Breast epithelium (tissue), 4 donors: Measurements from ENCODE around the gene GSX2. TPM values are rescaled to one million over a fixed set of nuclear protein-coding genes. Genes with fewer than 3 reads are reported as not detected.

Source experiments
- DNase-seq, 2 donors: peaks; one replicate each; pipeline ENCODE4 v3.0.0-alpha.2; 2019; ENCODE audit warnings: low spot score in 2 of 2
- H3K27ac ChIP-seq, 2 donors: fragments of 200-600 bp; sonication (generic) in 1 of 2; one replicate each; pipeline ENCODE4 v1.5.1; 2016 to 2019; ENCODE audit warnings: mild to moderate bottlenecking in 1 of 2
- H3K27me3 ChIP-seq, 2 donors: fragments of 200-600 bp; sonication (generic) in 1 of 2; one replicate each; pipeline versions ENCODE4 v1.5.1 to v1.6.0; 2017 to 2019; ENCODE audit warnings: control low read depth in 1 of 2, mild to moderate bottlenecking in 1 of 2
- H3K36me3 ChIP-seq: fragments of 200-600 bp; one replicate; pipeline ENCODE4 v1.5.1; 2019
- H3K4me1 ChIP-seq, 2 donors: fragments of 200-600 bp; sonication (generic); one replicate each; pipeline ENCODE4 v1.5.1; 2016 to 2019; ENCODE audit warnings: control low read depth in 1 of 2
- H3K4me3 ChIP-seq, 3 donors: fragments of 200-600 bp; sonication (generic); 1 replicate in 2 of 3; 2 replicates in 1 of 3; pipeline ENCODE4 v1.5.1; 2016 to 2019; ENCODE audit warnings: mild to moderate bottlenecking in 3 of 3, moderate library complexity in 2 of 3
- H3K9me3 ChIP-seq, 2 donors: fragments of 200-600 bp; sonication (generic) in 1 of 2; one replicate each; pipeline ENCODE4 v1.5.1; 2016 to 2019; ENCODE audit warnings: control low read depth in 1 of 2
- POLR2A ChIP-seq: fragments of 450-650 bp; IDR thresholded peaks from one replicate; pipeline ENCODE4 v1.6.1; 2016; ENCODE audit warnings: antibody characterized with exemption, mild to moderate bottlenecking, moderate library complexity
- POLR2AphosphoS5 ChIP-seq, 3 donors: sonication (generic); formaldehyde crosslinking; IDR thresholded peaks; one replicate each; pipeline ENCODE4 v1.6.1; 2017; ENCODE audit warnings: antibody characterized with exemption in 3 of 3
- intact Hi-C: fragments of 100-400 bp; cut with DNase I; formaldehyde crosslinking; loops from one replicate; pipeline ENCODE4 v1.15.1; 2023; ENCODE audit warnings: low total_unique reads
- total RNA-seq, 3 donors: library from RNA; depleted of rRNA; stranded (reverse); fragments of >200 nt; gene quantifications; one replicate each; pipeline ENCODE4 v1.1.0, GENCODE V29; 2016
- TF ChIP-seq, protein P1 (sequence below), 3 donors: fragments of 450-650 bp; IDR thresholded peaks; one replicate each; pipeline ENCODE4 v1.5.1; 2016 to 2017; ENCODE audit warnings: antibody characterized with exemption in 3 of 3, mild to moderate bottlenecking in 3 of 3, moderate library complexity in 3 of 3

Gene GSX2
- total RNA-seq, 3 donors from 2014 or later = not detected

DNA sequence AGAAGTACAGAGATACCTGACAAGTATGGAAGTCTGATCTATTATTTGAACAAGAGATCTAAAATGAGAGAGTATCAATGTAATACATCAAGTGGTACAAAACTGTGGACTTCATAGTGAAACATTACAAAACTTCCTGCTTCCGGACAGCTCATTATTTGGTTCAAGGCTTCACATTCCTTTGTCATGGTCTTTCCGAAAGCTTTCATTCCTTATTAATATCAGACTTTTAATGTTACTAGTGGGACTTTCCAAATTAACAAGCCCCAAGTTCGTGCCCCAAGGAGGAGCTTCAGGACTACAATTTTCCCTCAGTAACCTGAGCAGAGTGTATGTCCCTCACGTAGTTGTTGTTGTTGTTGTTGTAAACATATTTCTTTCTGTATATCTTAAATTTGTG is 36.7 kb upstream of the GSX2 start:
- H3K27me3 ChIP-seq = no peaks in the 10 kb centered on the region
- TF ChIP-seq POLR2A (no peak), POLR2AphosphoS5 (IDR thresholded peaks at IDR 0.05) (no peak)
- TF ChIP-seq, protein P1, sequence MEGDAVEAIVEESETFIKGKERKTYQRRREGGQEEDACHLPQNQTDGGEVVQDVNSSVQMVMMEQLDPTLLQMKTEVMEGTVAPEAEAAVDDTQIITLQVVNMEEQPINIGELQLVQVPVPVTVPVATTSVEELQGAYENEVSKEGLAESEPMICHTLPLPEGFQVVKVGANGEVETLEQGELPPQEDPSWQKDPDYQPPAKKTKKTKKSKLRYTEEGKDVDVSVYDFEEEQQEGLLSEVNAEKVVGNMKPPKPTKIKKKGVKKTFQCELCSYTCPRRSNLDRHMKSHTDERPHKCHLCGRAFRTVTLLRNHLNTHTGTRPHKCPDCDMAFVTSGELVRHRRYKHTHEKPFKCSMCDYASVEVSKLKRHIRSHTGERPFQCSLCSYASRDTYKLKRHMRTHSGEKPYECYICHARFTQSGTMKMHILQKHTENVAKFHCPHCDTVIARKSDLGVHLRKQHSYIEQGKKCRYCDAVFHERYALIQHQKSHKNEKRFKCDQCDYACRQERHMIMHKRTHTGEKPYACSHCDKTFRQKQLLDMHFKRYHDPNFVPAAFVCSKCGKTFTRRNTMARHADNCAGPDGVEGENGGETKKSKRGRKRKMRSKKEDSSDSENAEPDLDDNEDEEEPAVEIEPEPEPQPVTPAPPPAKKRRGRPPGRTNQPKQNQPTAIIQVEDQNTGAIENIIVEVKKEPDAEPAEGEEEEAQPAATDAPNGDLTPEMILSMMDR (IDR thresholded peaks at IDR 0.05) = no peak
- peak overlapping the region; percentile 98 to 99 for H3K27ac ChIP-seq
- H3K4me3 ChIP-seq = peak overlapping the region; percentile 85 to 99 (median 98)
- H3K36me3 ChIP-seq = no peaks in the 10 kb centered on the region
- H3K4me1 ChIP-seq = peaks cover 7 to 8% of the 10 kb centered on the region in 2 donors
- H3K9me3 ChIP-seq = no peaks in the 10 kb centered on the region
- intact Hi-C loops = no loop called here
- no peak for DNase-seq

DNA sequence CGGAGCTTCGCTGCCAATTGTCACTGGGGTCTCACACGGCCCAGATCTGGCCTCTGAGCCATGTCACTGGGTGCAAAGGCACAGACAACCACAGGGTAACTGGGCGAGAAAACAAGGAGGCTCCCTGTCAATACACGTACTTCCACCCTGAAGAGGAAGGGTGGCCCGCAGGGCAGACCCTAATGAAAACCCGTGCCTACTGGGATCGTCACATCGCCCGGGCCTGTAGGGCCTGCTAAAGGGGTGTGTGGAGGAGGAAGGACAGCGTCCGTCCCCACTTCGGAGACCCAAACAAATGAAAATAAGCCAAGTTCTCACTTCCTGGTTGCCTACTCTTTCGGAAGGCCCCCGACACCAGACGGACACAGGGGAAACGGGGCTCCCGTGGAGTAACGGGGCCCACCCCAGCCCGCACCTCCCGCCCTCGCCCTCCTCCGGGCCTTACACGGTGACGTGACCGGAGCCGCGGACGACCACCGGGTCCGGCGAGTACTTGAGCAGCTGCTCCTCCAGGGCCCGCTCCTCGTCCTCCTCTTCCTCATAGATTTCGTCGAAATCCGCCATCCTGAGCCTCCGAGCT is 36.1 kb upstream of the GSX2 start:
- Histone ChIP-seq H3K36me3 (no peaks in the 10 kb centered on the region), H3K27me3 (no peaks in the 10 kb centered on the region), H3K27ac (peak overlapping the region; percentile 98 to 99), H3K4me3 (peak overlapping the region; percentile 85 to 99 (median 98)), H3K4me1 (peaks cover 7 to 8% of the 10 kb centered on the region in 2 donors), H3K9me3 (no peaks in the 10 kb centered on the region)
- peak; percentile 37 to 55 for DNase-seq
- intact Hi-C loops = no loop called here
- TF ChIP-seq POLR2A = no peak
- TF ChIP-seq, protein P1 (IDR thresholded peaks at IDR 0.05) = no peak
- no peak for TF ChIP-seq POLR2AphosphoS5 (IDR thresholded peaks at IDR 0.05)

DNA sequence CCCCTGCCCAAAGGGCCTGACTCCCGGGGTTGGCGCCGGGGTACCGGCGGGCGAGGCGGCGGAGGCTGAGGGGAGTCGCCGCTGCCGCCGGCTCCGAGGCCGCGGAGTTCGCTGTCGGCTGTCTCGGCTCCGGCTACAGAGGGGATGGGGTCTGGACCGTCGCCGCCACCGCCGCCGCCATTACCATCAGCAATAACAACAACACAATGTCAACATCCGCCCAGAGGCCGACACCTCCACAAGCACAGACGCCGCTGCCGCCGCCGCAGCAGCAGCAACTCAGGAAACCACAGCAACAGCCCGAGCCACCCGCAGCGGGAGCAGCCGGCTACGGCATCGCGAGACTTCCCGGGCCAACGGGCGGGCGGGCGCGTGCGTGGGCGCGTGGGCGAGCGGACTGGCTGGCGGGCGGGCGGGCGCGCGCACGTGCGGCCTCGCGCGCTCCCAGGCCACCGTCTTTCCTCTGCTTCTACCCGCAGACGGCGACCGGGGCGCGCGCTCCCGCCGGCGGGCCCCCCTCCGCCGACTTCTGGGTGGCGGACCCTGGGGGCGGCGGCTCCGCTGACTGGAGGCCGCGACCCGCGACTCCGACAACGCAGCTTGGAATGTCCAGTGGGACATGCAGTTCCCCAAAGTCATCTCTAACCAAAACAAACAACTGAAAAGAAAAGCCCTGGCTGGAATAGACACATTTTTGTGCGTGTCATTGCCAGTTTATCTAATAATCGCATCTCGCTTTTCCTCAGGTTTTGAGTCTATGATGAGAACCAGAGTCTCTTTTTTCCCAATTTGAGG is 35.4 kb upstream of the GSX2 start, which contains the start of gene CHIC2:
Gene CHIC2 (minus strand): TSS at position 289 of the 795 bp plus-strand sequence. CDS start 305 bp downstream, outside the sequence.
- Histone ChIP-seq H3K36me3 (no peaks in the 10 kb centered on the region), H3K27ac (peak within 1 kb of the TSS; percentile 98 to 99), H3K27me3 (no peaks in the 10 kb centered on the region), H3K4me3 (peak within 1 kb of the TSS; percentile 85 to 99 (median 98)), H3K9me3 (no peaks in the 10 kb centered on the region), H3K4me1 (peaks cover 7 to 8% of the 10 kb centered on the region in 2 donors)
- peak; percentile 93 to 95 for DNase-seq
- intact Hi-C loops = no loop called here
- TF ChIP-seq, protein P1 (IDR thresholded peaks at IDR 0.05) = no peak
- peak; percentile 97 for TF ChIP-seq POLR2A
- peak; percentile 86 to 99 (median 94) for TF ChIP-seq POLR2AphosphoS5 (IDR thresholded peaks at IDR 0.05)

GRCh38 chr4:54065282-54066087 is 34.5 kb upstream of the GSX2 start:
- Histone ChIP-seq H3K4me3 (peak overlapping the region; percentile 85 to 99 (median 98)), H3K27me3 (no peaks in the 10 kb centered on the region), H3K4me1 (peaks cover 7 to 8% of the 10 kb centered on the region in 2 donors), H3K36me3 (no peaks in the 10 kb centered on the region), H3K9me3 (no peaks in the 10 kb centered on the region), H3K27ac (peak overlapping the region; percentile 98 to 99)
- intact Hi-C loops = no loop called here
- TF ChIP-seq POLR2AphosphoS5 (IDR thresholded peaks at IDR 0.05) (peak in 1 of 3 donors; percentile 34), POLR2A (no peak)
- no peak for DNase-seq

DNA sequence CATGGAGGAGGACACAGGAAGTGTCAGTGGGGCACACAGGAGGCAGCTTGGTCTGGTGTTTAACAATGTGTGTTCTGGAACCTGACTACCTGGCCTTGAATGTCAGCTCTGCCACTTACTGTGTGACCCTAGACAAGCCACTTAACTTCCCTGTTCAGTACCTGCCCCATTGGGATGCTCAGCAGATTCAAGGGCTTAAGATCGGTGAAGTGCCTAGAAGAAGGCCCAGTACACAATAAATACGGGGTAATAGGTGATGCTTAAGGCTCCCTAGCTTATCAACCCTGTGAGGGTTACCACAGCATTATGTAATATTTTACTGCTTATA is 33.9 kb upstream of the GSX2 start:
- DNase-seq = no peak
- intact Hi-C loops = no loop called here
- Histone ChIP-seq H3K36me3 (no peaks in the 10 kb centered on the region), H3K4me3 (no peak overlapping the region), H3K27me3 (no peaks in the 10 kb centered on the region), H3K27ac (peak overlapping the region; percentile 98 to 99), H3K4me1 (peaks cover 7 to 8% of the 10 kb centered on the region in 2 donors), H3K9me3 (no peaks in the 10 kb centered on the region)
- no peak for TF ChIP-seq POLR2A
- TF ChIP-seq, protein P1 (IDR thresholded peaks at IDR 0.05) = no peak
- no peak for TF ChIP-seq POLR2AphosphoS5 (IDR thresholded peaks at IDR 0.05)
